OCI-LY7 (cell line): ENCODE measurements around the gene MUC5B. TPM values are rescaled to one million over a fixed set of nuclear protein-coding genes. Genes with fewer than 3 reads are reported as not detected.

Source experiments
- BruUV-seq: library from RNA; stranded (reverse); fragments of 400-500 nt; replicated peaks from 2 replicates; lab custom pipeline; 2021; lab: Mats Ljungman, UMichigan
- CTCF ChIA-PET: fragments of 300-600 bp; sonication (Branson Sonifier 250); formaldehyde crosslinking; loops from one replicate; lab custom pipeline; 2022; ENCODE audit warnings: antibody characterized with exemption; ENCODE audit not compliant: unreplicated experiment; lab: Charles Lee
- POLR2A ChIA-PET: fragments of 300-600 bp; sonication (Branson Sonifier 250); formaldehyde crosslinking; loops from one replicate; lab custom pipeline; 2022; ENCODE audit warnings: antibody characterized with exemption; lab: Charles Lee
- DNase-seq: peaks from one replicate; pipeline ENCODE4 v3.0.0-alpha.2; 2015; ENCODE audit warnings: low spot score
- H2AFZ ChIP-seq: fragments of 200-600 bp; sonication (generic), shearing (Covaris generic); 2 replicates; pipeline ENCODE4 v1.6.1; 2014; ENCODE audit warnings: mild to moderate bottlenecking, antibody characterized with exemption, low read length, moderate library complexity
- H3K27ac ChIP-seq: fragments of 200-600 bp; sonication (generic); 2 replicates; pipeline ENCODE4 v1.5.1; 2014; ENCODE audit warnings: mixed run types, low read depth, mild to moderate bottlenecking, moderate library complexity, low read length, inconsistent platforms; ENCODE audit not compliant: poor library complexity, severe bottlenecking
- H3K36me3 ChIP-seq: fragments of 200-600 bp; sonication (generic); 2 replicates; pipeline ENCODE4 v1.6.1; 2014; ENCODE audit warnings: mild to moderate bottlenecking, antibody characterized with exemption, low read length, moderate library complexity, mixed read lengths; ENCODE audit not compliant: insufficient read depth
- H3K4me1 ChIP-seq: fragments of 200-600 bp; sonication (generic); 2 replicates; pipeline ENCODE4 v1.5.1; 2014; ENCODE audit warnings: mild to moderate bottlenecking, low read length; ENCODE audit not compliant: insufficient read depth, poor library complexity, severe bottlenecking
- H3K4me2 ChIP-seq: fragments of 200-600 bp; sonication (generic); 2 replicates; pipeline ENCODE4 v1.6.1; 2014; ENCODE audit warnings: mild to moderate bottlenecking, low read length
- H3K4me3 ChIP-seq: fragments of 200-600 bp; sonication (generic); 2 replicates; pipeline ENCODE4 v1.5.1; 2014; ENCODE audit warnings: mild to moderate bottlenecking, low read depth, low read length; ENCODE audit not compliant: poor library complexity, severe bottlenecking
- H3K79me2 ChIP-seq: fragments of 200-600 bp; sonication (generic); 2 replicates; pipeline ENCODE4 v1.6.1; 2016; ENCODE audit warnings: low read depth, mild to moderate bottlenecking, low read length, moderate library complexity, mixed read lengths; ENCODE audit not compliant: insufficient read depth
- H3K9me2 ChIP-seq: fragments of 200-600 bp; sonication (generic); 2 replicates; pipeline ENCODE4 v1.6.1; 2016; ENCODE audit warnings: mild to moderate bottlenecking, low read length, mixed read lengths; ENCODE audit not compliant: insufficient read depth
- H3K9me3 ChIP-seq: fragments of 200-600 bp; sonication (generic); 2 replicates; pipeline ENCODE4 v1.6.1; 2014; ENCODE audit warnings: mild to moderate bottlenecking, mixed run types, low read length, mixed read lengths
- H4K20me1 ChIP-seq: fragments of 200-600 bp; sonication (generic); 2 replicates; pipeline ENCODE4 v1.6.1; 2014; ENCODE audit warnings: mild to moderate bottlenecking, antibody characterized with exemption, low read length, moderate library complexity, mixed read lengths; ENCODE audit not compliant: insufficient read depth
- CTCF ChIP-seq: fragments of 200-600 bp; sonication (generic); conservative IDR thresholded peaks from 2 replicates; pipeline ENCODE4 v1.5.1; 2014; ENCODE audit warnings: mild to moderate bottlenecking, antibody characterized with exemption, low read length, moderate library complexity, mixed read lengths
- EZH2phosphoT487 ChIP-seq: fragments of 200-600 bp; sonication (generic); IDR thresholded peaks from 2 replicates; pipeline ENCODE4 v1.6.1; 2018; ENCODE audit warnings: low read depth, borderline replicate concordance, mild to moderate bottlenecking, mixed run types, antibody characterized with exemption, low read length, moderate library complexity, mixed read lengths
- intact Hi-C: fragments of 100-400 bp; cut with micrococcal nuclease; formaldehyde crosslinking; loops from one replicate; pipeline ENCODE4 v1.10.0; 2022; ENCODE audit not compliant: unreplicated experiment
- total RNA-seq, 2 experiments: library from RNA; depleted of rRNA in 1 of 2; stranded (reverse); fragments of >200 nt in 1 of 2; shearing (Covaris generic) in 1 of 2; gene quantifications; 2 replicates each; pipeline ENCODE4 v1.2.3, GENCODE V29; 2014 to 2022

Gene MUC5B
- total RNA-seq, 2 experiments from 2014 or later, result under 0.01 TPM; not detected in 1

GRCh38 chr11:1296287-1296686, 73.4 kb downstream of the MUC5B start:
- intact Hi-C loops, result no loop called here
- H3K4me2 ChIP-seq, result no peak overlapping the region
- no peak overlapping the region for H3K4me3 ChIP-seq
- H3K9me3 ChIP-seq, result no peaks in the 10 kb centered on the region
- no peaks in the 10 kb centered on the region for H3K79me2 ChIP-seq
- DNase-seq, result no peak
- BruUV-seq, result no TSS peak
- TF ChIP-seq EZH2phosphoT487, result no peak
- no peak for TF ChIP-seq CTCF
- no peak overlapping the region for H2AFZ ChIP-seq
- no peaks in the 10 kb centered on the region for H4K20me1 ChIP-seq
- no peaks in the 10 kb centered on the region for H3K9me2 ChIP-seq
- ChIA-PET CTCF (no interaction called here), POLR2A (no interaction called here)
- no peaks in the 10 kb centered on the region for H3K4me1 ChIP-seq
- no peak overlapping the region for H3K27ac ChIP-seq
- H3K36me3 ChIP-seq, result peaks cover 9% of the 10 kb centered on the region; the same call in 1 of the 2 replicates

- Histone ChIP-seq H3K4me2 (no peak overlapping the region), H3K9me3 (no peaks in the 10 kb centered on the region), H3K36me3 (peaks cover 9% of the 10 kb centered on the region; the same call in 1 of the 2 replicates), H4K20me1 (no peaks in the 10 kb centered on the region), H3K27ac (no peak overlapping the region), H2AFZ (no peak overlapping the region), H3K4me3 (no peak overlapping the region), H3K9me2 (no peaks in the 10 kb centered on the region), H3K4me1 (no peaks in the 10 kb centered on the region), H3K79me2 (no peaks in the 10 kb centered on the region)
- ChIA-PET CTCF (no interaction called here), POLR2A (no interaction called here)
- BruUV-seq, result no TSS peak
- DNase-seq, result no peak
- TF ChIP-seq EZH2phosphoT487 (no peak), CTCF (no peak)
- intact Hi-C loops, result no loop called here
Measured at GRCh38 chr11:1297011-1297575, 74.2 kb downstream of the MUC5B start.

GRCh38 chr11:1297576-1298473, 75.0 kb downstream of the MUC5B start:
- TF ChIP-seq CTCF (no peak), EZH2phosphoT487 (no peak)
- H3K9me2 ChIP-seq, result no peaks in the 10 kb centered on the region
- H3K4me3 ChIP-seq, result no peak overlapping the region
- H3K79me2 ChIP-seq, result no peaks in the 10 kb centered on the region
- no peak overlapping the region for H3K27ac ChIP-seq
- no peak for DNase-seq
- intact Hi-C loops, result no loop called here
- POLR2A ChIA-PET, result no interaction called here
- H3K4me2 ChIP-seq, result no peak overlapping the region
- CTCF ChIA-PET, result no interaction called here
- no peaks in the 10 kb centered on the region for H3K4me1 ChIP-seq
- no TSS peak for BruUV-seq
- H4K20me1 ChIP-seq, result no peaks in the 10 kb centered on the region
- no peak overlapping the region for H2AFZ ChIP-seq
- peaks cover 9% of the 10 kb centered on the region; the same call in 1 of the 2 replicates for H3K36me3 ChIP-seq
- H3K9me3 ChIP-seq, result no peaks in the 10 kb centered on the region
